HG03135 (cell line): Measurements from ENCODE around the gene NLRC3.
A peak's percentile ranks its signal among the peaks of the same experiment; 100 is the strongest.

ENCODE experiments used
- ATAC-seq: cut with Tn5 transposase; IDR thresholded peaks from one replicate; pipeline ENCODE4 v1.9.1; 2021; ENCODE audit warnings: mild to moderate bottlenecking, moderate library complexity; ENCODE audit not compliant: unreplicated experiment

The NLRC3 gene

DNA sequence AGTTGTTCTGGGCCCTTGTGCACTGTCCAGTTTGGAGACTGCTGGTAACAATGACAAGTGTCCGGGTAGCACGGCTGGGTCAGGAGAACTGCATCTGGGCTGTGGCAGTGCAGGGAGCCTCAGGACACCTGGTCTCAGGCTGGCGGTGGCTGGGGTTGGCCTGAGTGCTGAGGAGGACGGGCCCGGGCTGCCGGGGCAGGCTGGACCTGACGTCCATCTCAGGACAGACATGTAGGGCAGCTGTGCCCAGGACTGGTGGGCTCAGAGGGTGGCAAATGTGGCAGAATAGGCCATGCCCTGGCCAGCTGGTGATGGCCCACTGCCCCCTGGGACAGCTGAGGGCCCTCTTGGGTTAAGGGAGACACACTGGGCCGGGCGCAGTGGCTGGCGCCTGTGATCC, 4.2 kb upstream of the NLRC3 start:
- no peak for ATAC-seq

DNA sequence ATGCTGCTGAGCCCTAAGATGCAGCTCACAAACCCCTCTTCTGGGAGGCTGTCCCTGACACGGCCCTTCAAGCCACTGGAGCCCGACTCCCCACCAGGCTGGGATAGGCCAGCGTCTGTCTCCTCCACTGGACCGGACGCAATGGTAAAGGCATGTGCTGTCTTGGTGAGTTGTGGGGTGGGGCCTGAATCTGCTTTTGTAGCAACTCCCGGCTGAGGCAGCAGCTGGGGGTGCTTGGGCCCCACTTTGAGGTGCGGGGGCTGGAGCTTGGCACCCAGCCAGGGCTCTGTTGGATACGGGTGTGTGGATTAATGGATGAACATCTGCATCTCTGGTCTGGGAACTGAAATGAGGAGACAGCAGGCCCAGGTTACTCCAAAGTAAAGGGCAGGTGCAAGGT, 3.5 kb upstream of the NLRC3 start:
- ATAC-seq: no peak

GRCh38 chr16:3580251-3580651, 3.0 kb upstream of the NLRC3 start:
- ATAC-seq: no peak

- no peak for ATAC-seq
These were observed 2.6 kb upstream of the NLRC3 start for GRCh38 chr16:3579776-3580175.

- ATAC-seq: peak; percentile 60
These were observed 1.7 kb upstream of the NLRC3 start for GRCh38 chr16:3578610-3579551.

DNA sequence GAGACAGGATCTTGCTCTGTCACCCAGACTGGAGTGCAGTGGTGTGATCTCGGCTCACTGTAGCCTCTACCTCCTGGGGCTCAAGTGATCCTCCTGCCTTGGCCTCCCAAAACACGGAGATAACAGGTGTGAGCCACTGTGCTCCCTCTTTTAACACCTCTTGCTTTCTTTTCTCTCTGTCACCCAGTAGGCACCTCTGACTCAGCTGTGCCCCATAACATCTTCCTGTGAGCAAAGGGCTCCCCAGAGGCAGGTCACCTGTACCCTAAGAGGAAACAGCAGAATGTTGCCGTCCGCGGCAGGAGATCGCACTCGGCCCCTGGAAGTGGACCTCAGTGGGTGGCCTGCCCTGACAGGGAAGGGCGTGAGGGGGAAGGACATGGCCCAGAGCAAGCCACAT, 918 bp upstream of the NLRC3 start:
- ATAC-seq: peak; percentile 3

GRCh38 chr16:3576211-3576610, 992 bp downstream of the NLRC3 start:
- no peak for ATAC-seq

- no peak for ATAC-seq
These were observed 1.7 kb downstream of the NLRC3 start for GRCh38 chr16:3575491-3575890.

DNA sequence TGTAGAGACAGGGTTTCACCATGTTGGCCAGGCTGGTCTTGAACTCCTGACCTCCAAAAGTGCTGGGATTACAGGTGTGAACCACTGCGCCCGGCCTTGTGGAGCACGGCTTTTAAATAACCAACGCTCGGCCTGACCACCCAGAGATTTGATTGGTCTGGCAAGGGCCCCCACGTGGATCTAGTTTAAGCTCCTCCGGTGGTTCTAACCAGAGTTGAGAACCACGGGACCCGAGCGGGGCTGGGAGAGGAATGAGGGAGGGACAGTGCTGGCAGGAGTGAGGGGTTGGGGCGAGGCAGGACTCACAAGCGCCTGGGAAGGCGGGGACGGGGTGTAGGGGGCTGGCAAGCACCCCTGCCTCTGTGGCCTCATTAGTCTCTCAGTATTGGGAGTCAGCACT, 3.0 kb downstream of the NLRC3 start:
- no peak for ATAC-seq

GRCh38 chr16:3573146-3573815, 3.9 kb downstream of the NLRC3 start:
- ATAC-seq: no peak

DNA sequence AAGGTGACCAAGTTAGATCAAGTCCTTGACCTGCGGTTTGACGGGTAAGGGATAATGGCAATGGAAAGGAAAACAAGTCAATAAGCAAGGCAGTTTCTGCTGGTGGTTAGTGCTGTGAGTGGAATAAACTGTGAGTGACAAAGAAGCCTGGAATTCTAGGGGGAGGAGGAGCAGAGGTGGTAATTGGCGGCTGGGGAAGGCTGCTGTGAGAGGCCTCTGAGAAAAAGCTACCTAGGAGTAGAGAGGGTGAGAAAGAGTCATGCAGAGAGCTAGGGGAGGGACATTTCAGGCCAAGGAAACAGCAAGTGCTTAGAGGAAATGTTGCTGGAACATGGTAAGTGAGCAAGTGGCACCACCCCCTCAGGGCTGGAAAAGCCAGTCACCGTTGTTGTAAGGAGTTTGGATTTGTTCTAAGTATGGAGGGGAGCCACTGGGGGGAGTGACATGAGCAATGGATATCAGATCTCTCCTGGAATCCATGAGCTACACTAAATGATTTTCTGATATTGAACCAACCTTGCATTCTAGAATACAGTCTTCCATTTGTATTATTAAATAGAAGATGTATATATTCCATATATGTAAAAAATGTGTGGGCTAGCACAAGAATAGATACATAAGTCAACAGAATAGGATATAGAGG, 6.7 kb downstream of the NLRC3 start:
- ATAC-seq: no peak

- ATAC-seq: no peak
These were observed 7.4 kb downstream of the NLRC3 start for GRCh38 chr16:3569851-3570250.

DNA sequence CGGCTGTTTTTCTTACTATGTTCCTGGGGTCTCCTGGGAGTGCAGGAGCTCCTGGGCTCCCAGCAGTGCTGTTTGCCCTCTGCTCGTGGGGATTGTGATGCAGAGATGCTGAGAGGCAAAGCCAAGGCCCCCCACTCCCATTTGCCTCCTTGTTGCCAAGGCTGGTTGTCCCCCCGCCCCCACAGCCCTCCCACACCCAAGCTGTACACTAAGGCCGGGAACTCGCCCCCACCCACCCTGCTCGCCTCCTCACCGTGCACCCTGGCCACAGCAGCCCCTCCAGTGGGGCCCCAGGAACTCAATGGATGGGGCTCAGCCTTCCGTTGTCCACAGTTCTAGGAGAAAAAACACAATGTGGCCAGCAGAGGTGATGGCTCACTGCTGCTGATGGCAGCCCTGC, 10.2 kb downstream of the NLRC3 start:
- no peak for ATAC-seq

GRCh38 chr16:3564889-3565141, 12.4 kb downstream of the NLRC3 start:
- ATAC-seq: no peak

GRCh38 chr16:3564130-3564888, 12.9 kb downstream of the NLRC3 start:
- ATAC-seq: no peak

GRCh38 chr16:3562914-3563480, 14.2 kb downstream of the NLRC3 start:
- no peak for ATAC-seq

DNA sequence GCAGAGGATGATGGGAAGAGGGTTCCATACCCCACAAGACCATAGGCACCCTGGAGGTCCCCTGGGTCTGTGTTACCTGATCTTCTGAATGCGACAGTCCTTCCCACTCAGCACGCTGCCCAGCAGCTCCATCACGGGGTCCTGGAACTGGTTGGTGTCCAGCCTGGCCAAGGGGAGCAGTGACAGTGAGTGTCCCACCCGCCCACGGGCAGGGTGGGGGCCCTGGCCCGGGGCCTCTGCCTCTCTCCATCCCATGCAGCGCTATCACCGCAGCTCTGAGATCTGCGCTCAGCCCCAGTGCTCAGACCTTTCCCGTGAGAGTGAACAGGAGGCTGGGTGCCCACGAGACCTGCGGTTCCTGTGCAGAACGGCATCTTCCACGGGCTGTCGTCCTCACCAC, 15.6 kb downstream of the NLRC3 start:
- ATAC-seq: no peak

- no peak for ATAC-seq
These were observed 22.8 kb downstream of the NLRC3 start for GRCh38 chr16:3554351-3554928.

- no peak for ATAC-seq
These were observed 23.9 kb downstream of the NLRC3 start for GRCh38 chr16:3553138-3553923.
